Stimulated activated memory B cell treated with anti-CD40 and anti-IgM and Interleukin-4, amounts not matched to agents 10 μg/mL and 1 μg/mL and 100 μg/mL, for 72 hours (primary cell): ENCODE results near the gene TRMT13.

Experiments used
- ATAC-seq: fragments of 150-1000 bp; cut with Tn5 transposase; 2 replicates; pipeline ENCODE4 v1.10.0; 2021
- H3K27ac Mint-ChIP-seq: one replicate; pipeline ENCODE4 v1.8.0; 2022; ENCODE audit warnings: mild to moderate bottlenecking, mixed read lengths
- H3K27me3 Mint-ChIP-seq: one replicate; pipeline ENCODE4 v1.8.0; 2022; ENCODE audit warnings: mixed read lengths
- H3K36me3 Mint-ChIP-seq: one replicate; pipeline ENCODE4 v1.8.0; 2022; ENCODE audit warnings: mixed read lengths
- H3K4me1 Mint-ChIP-seq: one replicate; pipeline ENCODE4 v1.8.0; 2022; ENCODE audit warnings: mixed read lengths
- H3K4me3 Mint-ChIP-seq: one replicate; pipeline ENCODE4 v1.8.0; 2022; ENCODE audit warnings: mild to moderate bottlenecking, moderate library complexity, mixed read lengths
- H3K9me3 Mint-ChIP-seq: one replicate; pipeline ENCODE4 v1.8.0; 2022; ENCODE audit warnings: mixed read lengths

Gene TRMT13

DNA sequence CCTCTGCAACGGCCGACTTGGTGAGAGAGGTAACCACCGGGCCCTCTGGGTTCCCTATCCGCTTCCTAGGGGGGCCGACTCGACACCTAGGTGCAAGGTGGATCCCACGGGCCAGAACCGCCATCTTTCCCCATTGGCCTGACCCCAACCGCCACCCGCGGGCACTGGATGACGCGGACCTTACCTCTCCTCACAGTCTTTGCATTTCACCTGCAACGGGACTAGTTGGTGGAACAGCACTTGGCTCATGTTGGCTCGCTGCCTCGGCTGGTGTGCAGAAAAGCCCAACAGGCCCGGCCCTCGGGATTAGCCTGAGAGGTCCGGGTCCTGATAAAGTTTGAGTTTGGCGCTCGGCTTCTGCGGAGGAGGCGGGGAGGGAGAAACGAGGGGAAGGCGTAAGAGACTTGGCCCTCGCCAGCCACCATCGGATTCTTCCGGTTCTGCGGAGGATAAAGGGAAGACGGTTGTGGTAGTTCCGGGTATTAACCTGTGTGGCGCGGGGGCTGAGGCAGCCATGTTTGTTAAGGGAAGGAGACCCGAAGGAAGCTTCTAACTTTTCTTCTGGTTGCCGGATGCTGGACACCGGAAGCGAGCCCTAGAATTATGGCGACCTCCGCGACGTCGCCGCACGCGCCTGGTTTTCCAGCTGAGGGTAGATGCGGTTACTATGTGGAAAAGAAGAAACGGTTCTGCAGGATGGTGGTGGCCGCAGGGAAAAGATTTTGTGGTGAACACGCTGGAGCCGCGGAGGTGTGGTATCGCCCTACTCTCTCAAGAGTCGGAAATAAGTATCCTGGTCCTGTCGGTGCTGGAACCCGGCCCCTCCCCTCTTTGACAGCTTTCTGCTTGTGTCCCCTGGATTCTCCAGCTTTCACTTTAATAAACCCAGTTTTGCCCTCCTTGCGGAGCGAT is at the start of gene TRMT13, which contains the start of gene SASS6:
Gene TRMT13 (plus strand): TSS at position 598 of the 912 bp plus-strand sequence. CDS start 6 bp downstream, at position 604.
Gene SASS6 (minus strand): TSS at position 365 of the 912 bp plus-strand sequence. CDS start 116 bp downstream, at position 249.
- Mint-ChIP-seq H3K36me3 (peaks cover 3% of the 10 kb centered on the region), H3K27me3 (no peaks in the 10 kb centered on the region), H3K4me3 (peak within 1 kb of the TSS; percentile 100), H3K27ac (peak within 1 kb of the TSS; percentile 90), H3K9me3 (no peaks in the 10 kb centered on the region), H3K4me1 (peaks cover 34% of the 10 kb centered on the region)
- ATAC-seq, result peak; percentile 98

DNA sequence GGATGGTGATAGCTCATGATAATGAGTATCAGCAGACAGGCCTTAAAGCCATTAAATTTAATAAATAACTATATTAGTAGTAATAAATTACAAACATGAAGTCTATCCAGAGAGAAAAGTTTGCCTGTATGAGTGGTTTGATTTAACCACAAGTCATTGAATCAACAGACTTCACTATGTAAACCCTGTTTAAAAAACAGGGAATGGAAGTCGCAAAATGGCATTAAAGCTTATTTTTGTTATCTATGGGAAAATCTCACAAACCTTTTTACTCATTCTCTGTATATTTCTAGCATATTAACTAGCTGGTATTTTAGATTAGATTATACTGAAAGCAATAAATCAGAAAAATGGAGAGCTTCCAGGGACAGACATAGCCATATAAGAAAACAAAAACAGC is 45.6 kb upstream of the TRMT13 start:
- Mint-ChIP-seq H3K4me3 (no peak overlapping the region), H3K4me1 (no peaks in the 10 kb centered on the region), H3K9me3 (no peaks in the 10 kb centered on the region), H3K27me3 (no peaks in the 10 kb centered on the region), H3K27ac (no peak overlapping the region), H3K36me3 (peaks cover 36% of the 10 kb centered on the region)
- ATAC-seq, result no peak

DNA sequence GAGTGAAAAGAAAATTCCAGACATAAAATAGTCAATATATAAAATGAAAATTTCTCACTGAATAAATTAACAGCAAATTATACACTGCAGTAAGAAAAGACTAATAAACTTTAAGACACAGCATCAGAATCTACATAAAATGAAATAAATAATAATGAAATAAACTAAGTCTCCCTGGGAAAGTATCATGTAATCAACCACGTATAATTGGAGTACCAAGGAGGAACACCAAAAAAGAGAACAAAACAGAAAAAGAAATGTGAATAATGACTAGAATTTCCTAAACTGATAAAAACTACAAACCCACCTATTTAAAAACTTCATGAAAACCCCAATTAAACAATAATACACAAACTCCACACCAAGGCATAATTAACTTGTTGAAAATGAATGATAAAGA is 43.9 kb upstream of the TRMT13 start:
- no peak overlapping the region for H3K27ac Mint-ChIP-seq
- no peak for ATAC-seq
- H3K36me3 Mint-ChIP-seq, result peaks cover 50% of the 10 kb centered on the region
- no peaks in the 10 kb centered on the region for H3K27me3 Mint-ChIP-seq
- H3K4me1 Mint-ChIP-seq, result no peaks in the 10 kb centered on the region
- H3K4me3 Mint-ChIP-seq, result no peak overlapping the region
- H3K9me3 Mint-ChIP-seq, result no peaks in the 10 kb centered on the region

DNA sequence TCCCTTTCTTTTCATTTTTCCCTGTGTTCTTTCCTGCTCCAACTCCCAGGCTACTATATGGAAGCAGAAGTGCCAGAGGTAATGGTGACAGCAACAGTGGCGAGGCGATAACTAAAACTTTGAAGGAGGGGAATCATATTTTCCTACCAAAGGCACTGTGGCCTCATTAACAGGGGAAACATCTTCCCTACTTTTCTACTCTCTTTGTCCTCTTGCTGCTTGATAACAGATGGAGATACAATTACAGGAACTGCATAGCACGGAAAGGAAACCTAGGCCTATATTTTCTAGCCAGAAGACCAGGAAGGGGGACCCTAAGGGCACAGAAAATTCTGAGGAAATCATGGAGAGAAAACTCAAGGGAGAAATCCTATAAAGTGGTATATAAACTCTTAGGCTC is 42.5 kb upstream of the TRMT13 start:
- H3K27ac Mint-ChIP-seq, result no peak overlapping the region
- H3K4me1 Mint-ChIP-seq, result no peaks in the 10 kb centered on the region
- no peak for ATAC-seq
- H3K27me3 Mint-ChIP-seq, result no peaks in the 10 kb centered on the region
- H3K4me3 Mint-ChIP-seq, result no peak overlapping the region
- H3K9me3 Mint-ChIP-seq, result no peaks in the 10 kb centered on the region
- H3K36me3 Mint-ChIP-seq, result peaks cover 56% of the 10 kb centered on the region

- Mint-ChIP-seq H3K4me1 (no peaks in the 10 kb centered on the region), H3K9me3 (no peaks in the 10 kb centered on the region), H3K36me3 (peaks cover 71% of the 10 kb centered on the region), H3K27me3 (no peaks in the 10 kb centered on the region), H3K4me3 (no peak overlapping the region), H3K27ac (no peak overlapping the region)
- ATAC-seq, result no peak
These were observed 32.8 kb upstream of the TRMT13 start for GRCh38 chr1:100100202-100100601.

GRCh38 chr1:100101564-100101963 is 31.4 kb upstream of the TRMT13 start:
- H3K27ac Mint-ChIP-seq, result no peak overlapping the region
- no peak for ATAC-seq
- no peaks in the 10 kb centered on the region for H3K27me3 Mint-ChIP-seq
- no peaks in the 10 kb centered on the region for H3K9me3 Mint-ChIP-seq
- H3K4me3 Mint-ChIP-seq, result no peak overlapping the region
- peaks cover 69% of the 10 kb centered on the region for H3K36me3 Mint-ChIP-seq
- H3K4me1 Mint-ChIP-seq, result no peaks in the 10 kb centered on the region

GRCh38 chr1:100107696-100108095 is 25.3 kb upstream of the TRMT13 start:
- Mint-ChIP-seq H3K4me1 (no peaks in the 10 kb centered on the region), H3K36me3 (peaks cover 55% of the 10 kb centered on the region), H3K9me3 (no peaks in the 10 kb centered on the region), H3K27ac (no peak overlapping the region), H3K27me3 (no peaks in the 10 kb centered on the region), H3K4me3 (no peak overlapping the region)
- ATAC-seq, result no peak

- H3K27ac Mint-ChIP-seq, result no peak overlapping the region
- no peak for ATAC-seq
- H3K36me3 Mint-ChIP-seq, result peaks cover 46% of the 10 kb centered on the region
- H3K4me1 Mint-ChIP-seq, result no peaks in the 10 kb centered on the region
- no peak overlapping the region for H3K4me3 Mint-ChIP-seq
- no peaks in the 10 kb centered on the region for H3K27me3 Mint-ChIP-seq
- H3K9me3 Mint-ChIP-seq, result no peaks in the 10 kb centered on the region
These were observed 23.4 kb upstream of the TRMT13 start for GRCh38 chr1:100109554-100110066.

- Mint-ChIP-seq H3K36me3 (peaks cover 43% of the 10 kb centered on the region), H3K9me3 (no peaks in the 10 kb centered on the region), H3K4me3 (no peak overlapping the region), H3K27me3 (no peaks in the 10 kb centered on the region), H3K27ac (no peak overlapping the region), H3K4me1 (no peaks in the 10 kb centered on the region)
- ATAC-seq, result no peak
These were observed 17.4 kb upstream of the TRMT13 start for GRCh38 chr1:100115524-100115923.

DNA sequence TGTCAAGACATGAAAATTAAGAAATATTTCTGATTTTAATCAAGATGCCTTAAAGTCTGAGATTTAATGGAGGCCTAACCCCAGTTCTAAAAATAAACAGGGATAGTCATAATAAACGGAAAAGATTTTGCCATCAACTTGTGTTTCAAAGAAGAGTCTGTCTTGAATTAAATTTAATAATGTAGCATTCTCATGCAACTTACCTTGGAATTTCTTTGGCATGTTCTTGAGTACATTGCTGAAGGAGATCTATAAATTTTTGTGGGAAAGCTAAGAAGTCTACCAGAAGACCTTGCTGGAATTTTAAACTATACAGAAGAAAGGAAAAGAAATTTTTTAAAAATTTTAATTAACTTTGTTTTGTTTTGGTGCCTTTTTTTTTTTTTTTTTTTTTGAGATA is 10.8 kb upstream of the TRMT13 start:
- H3K4me3 Mint-ChIP-seq, result no peak overlapping the region
- H3K27ac Mint-ChIP-seq, result no peak overlapping the region
- peaks cover 27% of the 10 kb centered on the region for H3K36me3 Mint-ChIP-seq
- H3K4me1 Mint-ChIP-seq, result no peaks in the 10 kb centered on the region
- no peak for ATAC-seq
- no peaks in the 10 kb centered on the region for H3K9me3 Mint-ChIP-seq
- no peaks in the 10 kb centered on the region for H3K27me3 Mint-ChIP-seq

DNA sequence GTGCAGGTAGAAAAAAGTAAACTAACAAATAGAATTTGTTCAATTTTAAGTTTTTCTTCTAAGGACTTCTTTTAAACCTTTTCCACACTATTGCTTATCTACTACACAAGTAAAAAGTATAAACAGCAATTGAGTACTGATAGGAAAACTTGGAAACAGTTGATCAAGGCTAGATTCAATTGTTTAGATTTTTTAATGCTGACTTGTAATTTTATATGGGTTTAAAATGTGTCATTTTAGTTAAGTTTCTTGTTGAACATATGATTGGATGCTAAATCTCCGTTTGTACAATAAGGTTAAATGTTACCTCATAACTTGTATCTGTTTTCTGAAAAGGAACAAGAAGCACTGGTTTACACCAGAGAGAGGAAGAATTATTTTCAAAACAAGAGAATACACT is 5.7 kb upstream of the TRMT13 start:
- Mint-ChIP-seq H3K27me3 (no peaks in the 10 kb centered on the region), H3K27ac (no peak overlapping the region), H3K36me3 (peaks cover 15% of the 10 kb centered on the region), H3K4me3 (no peak overlapping the region), H3K9me3 (no peaks in the 10 kb centered on the region), H3K4me1 (peaks cover 18% of the 10 kb centered on the region)
- ATAC-seq, result no peak

DNA sequence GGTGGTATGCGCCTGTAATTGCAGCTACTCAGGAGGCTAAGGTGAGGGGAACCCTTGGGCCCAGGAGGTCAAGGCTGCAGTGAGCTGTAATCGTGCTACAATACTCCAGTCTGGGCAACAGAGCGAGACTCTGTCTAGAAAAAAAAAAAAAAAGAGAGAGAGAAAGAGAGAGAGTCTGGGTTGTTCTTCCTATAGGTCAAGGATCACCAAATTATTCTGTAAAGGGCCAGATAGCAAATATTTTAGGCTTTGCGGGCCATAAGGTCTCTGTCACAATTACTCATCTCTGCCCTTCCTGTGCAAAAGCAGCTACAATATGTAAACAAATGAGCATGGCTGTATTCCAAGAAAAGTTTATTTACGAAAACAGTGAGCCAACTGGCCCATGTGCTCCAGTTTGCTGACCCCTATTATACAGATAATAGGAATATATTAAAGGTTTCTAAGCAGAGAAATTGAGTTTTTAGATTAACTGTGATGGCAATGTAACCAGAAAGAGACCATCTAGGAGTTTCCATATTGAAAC is 2.3 kb upstream of the TRMT13 start:
- Mint-ChIP-seq H3K4me1 (peaks cover 34% of the 10 kb centered on the region), H3K36me3 (peaks cover 5% of the 10 kb centered on the region), H3K4me3 (no peak overlapping the region), H3K9me3 (no peaks in the 10 kb centered on the region), H3K27ac (no peak overlapping the region), H3K27me3 (no peaks in the 10 kb centered on the region)
- no peak for ATAC-seq

- no peaks in the 10 kb centered on the region for H3K27me3 Mint-ChIP-seq
- no peak for ATAC-seq
- H3K27ac Mint-ChIP-seq, result no peak overlapping the region
- no peaks in the 10 kb centered on the region for H3K36me3 Mint-ChIP-seq
- H3K9me3 Mint-ChIP-seq, result no peaks in the 10 kb centered on the region
- H3K4me1 Mint-ChIP-seq, result peaks cover 34% of the 10 kb centered on the region
- H3K4me3 Mint-ChIP-seq, result peak overlapping the region; percentile 100
These were observed 1.3 kb upstream of the TRMT13 start for GRCh38 chr1:100131623-100132022.

DNA sequence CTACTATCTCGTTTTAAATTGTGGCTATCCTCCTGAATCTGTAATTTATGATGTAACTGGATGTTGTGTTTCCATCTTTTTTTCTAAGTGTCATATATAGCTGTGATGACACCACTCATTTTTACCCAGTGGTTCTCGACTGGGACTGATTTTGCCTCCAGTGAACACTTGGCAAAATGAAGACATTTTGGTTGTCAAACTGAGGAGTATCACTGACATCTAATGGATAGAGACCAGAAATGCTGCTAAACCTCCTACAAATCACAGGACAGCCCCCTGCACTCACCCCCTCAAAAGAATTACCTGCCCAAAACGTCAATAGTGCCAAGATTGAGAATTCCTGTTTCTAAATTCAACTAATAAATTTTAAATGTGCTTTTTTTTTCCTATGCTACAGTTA is 1.9 kb downstream of the TRMT13 start:
- Mint-ChIP-seq H3K27me3 (no peaks in the 10 kb centered on the region), H3K4me1 (peaks cover 32% of the 10 kb centered on the region), H3K9me3 (no peaks in the 10 kb centered on the region), H3K4me3 (no peak overlapping the region), H3K27ac (no peak overlapping the region), H3K36me3 (peaks cover 20% of the 10 kb centered on the region)
- ATAC-seq, result no peak

DNA sequence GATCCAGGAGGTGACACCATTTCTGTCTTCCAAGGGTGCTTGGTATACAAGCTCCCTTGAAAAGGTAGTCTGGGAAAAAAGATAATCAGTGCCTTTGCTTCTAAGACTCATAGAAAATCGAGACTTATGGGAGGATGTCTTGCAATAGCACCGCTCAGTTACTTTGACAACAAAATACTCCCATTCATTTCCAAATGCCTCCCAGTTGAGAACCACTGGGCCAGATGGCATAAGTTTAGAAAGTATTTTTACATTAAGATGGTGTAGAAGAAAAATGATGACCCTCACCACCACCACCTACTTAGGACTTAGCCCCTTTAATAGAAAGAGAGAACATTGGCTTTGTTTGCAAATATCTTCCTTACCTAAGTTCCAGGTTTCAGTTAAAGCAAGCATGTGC is 4.6 kb downstream of the TRMT13 start:
- no peaks in the 10 kb centered on the region for H3K9me3 Mint-ChIP-seq
- H3K4me3 Mint-ChIP-seq, result no peak overlapping the region
- peaks cover 12% of the 10 kb centered on the region for H3K4me1 Mint-ChIP-seq
- no peaks in the 10 kb centered on the region for H3K27me3 Mint-ChIP-seq
- H3K27ac Mint-ChIP-seq, result no peak overlapping the region
- no peak for ATAC-seq
- peaks cover 37% of the 10 kb centered on the region for H3K36me3 Mint-ChIP-seq

DNA sequence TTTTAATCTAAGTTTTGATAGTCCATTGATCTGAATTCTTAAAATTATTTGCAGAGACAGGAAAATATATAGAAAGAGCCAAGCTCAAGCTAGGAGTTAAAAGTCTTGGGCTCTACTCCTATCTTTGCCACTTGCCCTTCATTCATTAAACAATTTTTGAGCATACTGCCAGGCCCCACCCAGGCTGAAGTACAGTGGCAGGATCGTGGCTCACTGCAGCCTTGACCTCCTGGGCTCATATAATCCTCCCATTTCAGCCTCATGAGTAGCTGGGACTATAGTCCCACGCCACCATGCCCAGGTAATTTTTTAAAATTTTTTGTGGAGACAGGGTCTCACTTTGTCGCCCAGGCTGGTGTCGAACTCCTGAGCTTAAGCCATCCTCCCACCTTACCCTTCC is 8.2 kb downstream of the TRMT13 start:
- H3K27me3 Mint-ChIP-seq, result no peaks in the 10 kb centered on the region
- ATAC-seq, result no peak
- H3K4me3 Mint-ChIP-seq, result no peak overlapping the region
- H3K27ac Mint-ChIP-seq, result peak overlapping the region; percentile 15
- no peaks in the 10 kb centered on the region for H3K4me1 Mint-ChIP-seq
- H3K36me3 Mint-ChIP-seq, result peaks cover 67% of the 10 kb centered on the region
- no peaks in the 10 kb centered on the region for H3K9me3 Mint-ChIP-seq
